Measurements from ENCODE around the gene NEFH. TPM values are rescaled to one million over a fixed set of nuclear protein-coding genes. Genes with fewer than 3 reads are reported as not detected.
A peak's percentile ranks its signal among the peaks of the same experiment; 100 is the strongest.

Gene NEFH
- total RNA-seq, 1 donor from 2014 or later: 0.69 TPM

DNA sequence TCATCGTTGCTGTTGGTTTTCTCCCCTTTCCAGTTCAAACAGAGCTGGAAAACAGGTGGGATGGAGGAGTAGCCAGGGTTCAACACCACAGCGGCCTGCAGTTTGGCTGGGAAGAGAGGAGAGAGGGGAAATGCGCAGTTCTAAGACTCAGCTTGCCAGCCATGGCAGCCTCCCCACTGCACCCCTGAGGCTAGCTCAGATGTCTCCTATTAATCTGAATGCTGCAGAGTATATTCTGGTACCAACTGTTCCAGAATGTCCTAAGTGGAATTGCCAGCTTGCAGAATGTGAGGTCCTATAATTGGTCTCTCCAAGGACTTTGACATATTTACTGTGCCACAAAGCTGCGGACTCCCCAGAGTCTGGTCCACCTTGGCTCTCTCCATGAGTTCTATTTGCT lies 32.0 kb downstream of the NEFH start:
- H3K27me3 Mint-ChIP-seq: no peaks in the 10 kb centered on the region
- TF ChIP-seq, protein P1, sequence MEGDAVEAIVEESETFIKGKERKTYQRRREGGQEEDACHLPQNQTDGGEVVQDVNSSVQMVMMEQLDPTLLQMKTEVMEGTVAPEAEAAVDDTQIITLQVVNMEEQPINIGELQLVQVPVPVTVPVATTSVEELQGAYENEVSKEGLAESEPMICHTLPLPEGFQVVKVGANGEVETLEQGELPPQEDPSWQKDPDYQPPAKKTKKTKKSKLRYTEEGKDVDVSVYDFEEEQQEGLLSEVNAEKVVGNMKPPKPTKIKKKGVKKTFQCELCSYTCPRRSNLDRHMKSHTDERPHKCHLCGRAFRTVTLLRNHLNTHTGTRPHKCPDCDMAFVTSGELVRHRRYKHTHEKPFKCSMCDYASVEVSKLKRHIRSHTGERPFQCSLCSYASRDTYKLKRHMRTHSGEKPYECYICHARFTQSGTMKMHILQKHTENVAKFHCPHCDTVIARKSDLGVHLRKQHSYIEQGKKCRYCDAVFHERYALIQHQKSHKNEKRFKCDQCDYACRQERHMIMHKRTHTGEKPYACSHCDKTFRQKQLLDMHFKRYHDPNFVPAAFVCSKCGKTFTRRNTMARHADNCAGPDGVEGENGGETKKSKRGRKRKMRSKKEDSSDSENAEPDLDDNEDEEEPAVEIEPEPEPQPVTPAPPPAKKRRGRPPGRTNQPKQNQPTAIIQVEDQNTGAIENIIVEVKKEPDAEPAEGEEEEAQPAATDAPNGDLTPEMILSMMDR (IDR thresholded peaks at IDR 0.05; ENCODE audit: unreplicated experiment): no peak
- H3K36me3 Mint-ChIP-seq (ENCODE audit: insufficient read depth): peaks cover 22% of the 10 kb centered on the region

DNA sequence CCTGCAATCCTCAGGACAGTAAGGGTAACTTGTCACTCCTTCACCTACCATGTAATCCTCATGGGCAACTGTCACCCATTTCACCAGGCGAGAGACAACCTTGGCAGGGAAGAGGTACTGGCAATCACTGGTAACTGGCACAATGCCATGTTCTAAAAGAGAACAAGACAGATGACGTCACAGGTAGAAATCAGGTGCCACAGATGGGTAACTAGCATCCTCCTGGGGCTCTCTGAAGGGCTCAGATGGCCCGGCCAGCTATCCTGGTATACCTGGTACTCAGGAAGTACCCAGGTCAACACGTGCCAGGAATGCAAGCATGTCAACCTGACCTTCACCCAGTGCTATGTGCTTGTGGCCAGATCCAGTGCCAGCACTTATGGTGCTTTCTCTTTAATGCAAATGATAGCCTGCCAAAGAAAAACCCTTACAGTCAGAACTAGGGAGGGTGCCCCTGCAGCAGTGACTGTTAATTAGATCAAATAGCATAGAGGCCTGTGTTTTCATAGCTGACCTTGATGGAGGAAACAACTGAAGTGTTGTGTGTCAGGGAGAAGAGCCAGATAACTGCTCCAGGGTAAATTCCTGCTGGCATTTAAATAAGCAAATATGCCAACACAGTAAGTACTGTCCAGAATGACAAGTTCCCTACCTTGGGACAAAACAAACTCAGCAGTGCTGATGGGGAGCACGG lies 37.3 kb downstream of the NEFH start:
- Mint-ChIP-seq H3K4me3 (ENCODE audit: low read depth) (no peak overlapping the region), H3K9me3 (ENCODE audit: low read depth) (no peaks in the 10 kb centered on the region), H3K36me3 (ENCODE audit: insufficient read depth) (peaks cover 22% of the 10 kb centered on the region), H3K27me3 (no peaks in the 10 kb centered on the region), H3K4me1 (ENCODE audit: low read depth) (no peaks in the 10 kb centered on the region), H3K27ac (peak overlapping the region; percentile 83)
- TF ChIP-seq, protein P1 (IDR thresholded peaks at IDR 0.05; ENCODE audit: unreplicated experiment): no peak
- DNase-seq (ENCODE audit: low spot score, unreplicated experiment): no peak

More for the DNA sequence above, 32.0 kb downstream of the NEFH start:
- no peak overlapping the region for H3K4me3 Mint-ChIP-seq (ENCODE audit: low read depth)
- no peak for DNase-seq (ENCODE audit: low spot score, unreplicated experiment)
- no peak overlapping the region for H3K27ac Mint-ChIP-seq
- H3K4me1 Mint-ChIP-seq (ENCODE audit: low read depth): no peaks in the 10 kb centered on the region
- no peaks in the 10 kb centered on the region for H3K9me3 Mint-ChIP-seq (ENCODE audit: low read depth)

GRCh38 chr22:29518427-29518826 lies 38.4 kb downstream of the NEFH start:
- Mint-ChIP-seq H3K4me1 (ENCODE audit: low read depth) (no peaks in the 10 kb centered on the region), H3K4me3 (ENCODE audit: low read depth) (no peak overlapping the region), H3K9me3 (ENCODE audit: low read depth) (no peaks in the 10 kb centered on the region), H3K36me3 (ENCODE audit: insufficient read depth) (peaks cover 22% of the 10 kb centered on the region), H3K27me3 (no peaks in the 10 kb centered on the region), H3K27ac (no peak overlapping the region)
- TF ChIP-seq, protein P1 (IDR thresholded peaks at IDR 0.05; ENCODE audit: unreplicated experiment): no peak
- no peak for DNase-seq (ENCODE audit: low spot score, unreplicated experiment)

DNA sequence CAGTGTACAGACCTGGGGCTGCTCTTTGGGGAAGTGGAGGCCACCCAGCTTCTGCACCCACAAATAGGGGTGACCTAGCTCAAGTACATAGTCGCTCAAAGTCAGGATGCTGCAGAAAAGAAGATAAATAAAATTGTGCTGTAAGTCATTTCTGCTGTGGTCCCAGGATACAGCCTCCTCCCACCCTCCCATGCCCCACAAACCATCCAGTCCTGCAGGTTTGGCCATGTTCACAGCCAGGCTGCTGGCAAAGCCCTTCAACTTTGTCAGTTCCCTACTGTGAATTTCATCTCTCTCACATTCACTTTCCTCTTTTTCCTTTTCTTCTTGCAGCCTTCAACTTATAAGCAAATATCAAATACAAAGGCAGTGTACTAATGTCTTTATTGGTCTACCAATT lies 40.0 kb downstream of the NEFH start:
- no peaks in the 10 kb centered on the region for H3K27me3 Mint-ChIP-seq
- H3K4me1 Mint-ChIP-seq (ENCODE audit: low read depth): no peaks in the 10 kb centered on the region
- peaks cover 28% of the 10 kb centered on the region for H3K36me3 Mint-ChIP-seq (ENCODE audit: insufficient read depth)
- H3K4me3 Mint-ChIP-seq (ENCODE audit: low read depth): no peak overlapping the region
- no peak for DNase-seq (ENCODE audit: low spot score, unreplicated experiment)
- H3K9me3 Mint-ChIP-seq (ENCODE audit: low read depth): no peaks in the 10 kb centered on the region
- H3K27ac Mint-ChIP-seq: no peak overlapping the region
- TF ChIP-seq, protein P1 (IDR thresholded peaks at IDR 0.05; ENCODE audit: unreplicated experiment): no peak

DNA sequence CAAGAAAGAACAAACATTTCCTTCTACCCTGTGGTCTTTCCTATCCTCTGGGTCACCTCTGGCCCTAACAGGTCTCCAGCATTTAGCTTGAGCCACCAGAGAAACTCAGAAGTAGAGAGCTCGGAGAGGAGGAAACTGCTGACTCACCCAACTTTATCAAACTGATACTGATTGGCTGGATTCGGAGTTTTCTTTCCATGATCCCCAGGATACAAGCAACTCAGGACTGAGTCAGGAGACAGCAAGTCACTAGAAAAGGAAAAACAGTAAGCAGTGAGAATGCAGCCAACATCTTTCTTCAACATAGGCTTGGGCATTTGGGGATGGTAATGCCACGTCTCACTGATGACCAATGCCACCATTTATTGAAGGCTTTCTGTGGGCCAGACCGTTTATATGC lies 40.8 kb downstream of the NEFH start:
- H3K27ac Mint-ChIP-seq: peak overlapping the region; percentile 81
- no peaks in the 10 kb centered on the region for H3K4me1 Mint-ChIP-seq (ENCODE audit: low read depth)
- H3K36me3 Mint-ChIP-seq (ENCODE audit: insufficient read depth): peaks cover 28% of the 10 kb centered on the region
- H3K4me3 Mint-ChIP-seq (ENCODE audit: low read depth): no peak overlapping the region
- H3K27me3 Mint-ChIP-seq: no peaks in the 10 kb centered on the region
- no peak for DNase-seq (ENCODE audit: low spot score, unreplicated experiment)
- TF ChIP-seq, protein P1 (IDR thresholded peaks at IDR 0.05; ENCODE audit: unreplicated experiment): no peak
- no peaks in the 10 kb centered on the region for H3K9me3 Mint-ChIP-seq (ENCODE audit: low read depth)

Data from progenitor cell of endocrine pancreas (in vitro differentiated cells).